Heart right ventricle (tissue), 16 donors: ENCODE data around the gene TMEM191C. TPM values are rescaled to one million over a fixed set of nuclear protein-coding genes. Genes with fewer than 3 reads are reported as not detected.
"Not testable (repeated sequence)": the region's sequence is repeated elsewhere in the genome, so short reads cannot be mapped to it uniquely, and the experiment has no call there.

Experiments
- ATAC-seq, 8 donors: fragments of 200-7000 bp; cut with Tn5 transposase; one replicate each; pipeline ENCODE4 v1.9.1; 2020; ENCODE audit warnings: mild to moderate bottlenecking in 8 of 8, moderate library complexity in 8 of 8, moderate number of reproducible peaks in 1 of 8
- DNase-seq, 2 donors: peaks; one replicate each; pipeline ENCODE4 v3.0.0-alpha.2; 2020
- H3K27ac ChIP-seq, 10 donors: fragments of 200-600 bp; sonication (generic) in 2 of 10; one replicate each; pipeline versions ENCODE4 v1.5.0 to v1.8.0; 2020 to 2022; ENCODE audit warnings: mild to moderate bottlenecking in 3 of 10
- H3K27me3 ChIP-seq, 7 donors: fragments of 200-600 bp; one replicate each; pipeline ENCODE4 v1.8.0; 2021 to 2022; ENCODE audit warnings: mild to moderate bottlenecking in 2 of 7
- H3K36me3 ChIP-seq, 9 donors: fragments of 200-600 bp; sonication (generic) in 1 of 9; one replicate each; pipeline versions ENCODE4 v1.5.0 to v1.8.0; 2020 to 2022; ENCODE audit warnings: mild to moderate bottlenecking in 2 of 9
- H3K4me1 ChIP-seq, 9 donors: fragments of 200-600 bp; sonication (generic) in 1 of 9; one replicate each; pipeline versions ENCODE4 v1.5.0 to v1.8.0; 2020 to 2022; ENCODE audit warnings: mild to moderate bottlenecking in 4 of 9
- H3K4me3 ChIP-seq, 10 donors: fragments of 200-600 bp; sonication (generic) in 2 of 10; one replicate each; pipeline versions ENCODE4 v1.5.0 to v1.8.0; 2020 to 2022; ENCODE audit warnings: mild to moderate bottlenecking in 7 of 10, moderate library complexity in 2 of 10
- H3K9me3 ChIP-seq, 11 donors: fragments of 200-600 bp in 10 of 11; sonication (generic) in 2 of 11; one replicate each; pipeline versions ENCODE4 v1.5.0 to v1.8.0; 2013 to 2022; ENCODE audit warnings: mild to moderate bottlenecking in 2 of 11, control low read depth in 1 of 11, moderate library complexity in 1 of 11
- CTCF ChIP-seq, 9 donors: fragments of 200-600 bp; sonication (generic) in 2 of 9; IDR thresholded peaks; one replicate each; pipeline versions ENCODE4 v1.5.0 to v1.8.0; 2021 to 2022; ENCODE audit warnings: antibody characterized with exemption in 9 of 9, mild to moderate bottlenecking in 5 of 9, moderate library complexity in 1 of 9
- WGBS, 2 donors: extraction: QIAGEN DNeasy Blood & Tissue Kit; methylation state at CpG; one replicate each; pipeline ENCODE4 v1.1.7; 2013; ENCODE audit warnings: inconsistent platforms in 1 of 2; 5-methylcytosine and 5-hydroxymethylcytosine counted together
- intact Hi-C, 10 donors: fragments of 100-400 bp; cut with DNase I; formaldehyde crosslinking; loops; one replicate each; pipeline versions ENCODE4 v1.11.1 to v1.14.2; 2022
- polyA plus RNA-seq, 2 donors: library from polyadenylated mRNA; stranded (reverse); fragments of 200-250 nt; gene quantifications; one replicate each; pipeline ENCODE4 v1.2.3, GENCODE V29; 2013
- total RNA-seq, 10 donors: library from RNA; stranded (reverse); fragmentation: NEBNext Ultra II Directional in 3 of 10; extraction: Animal tissue kit (Norgen Biotek cat#: 25700) in 3 of 10; gene quantifications; one replicate each; pipeline versions ENCODE4 v1.2.1 to v1.2.4, GENCODE V29; 2021 to 2023
- donor health status: Arrhythmogenic right ventricular cardiomyopathy.
- donor health status: ischemic (EF 13 %, LVEDD 7.1; RV severe dilation, severe dysfunction).
- donor health status: healthy with polysubstance abuse.
- donor health status: DM: no; HTN: yes; CAD: no.
- donor health status: DM: no; HTN: no; CAD: no.
- donor health status: ischemic (EF 25% LVEDD 6.9; RV normal size, moderate dysfunction).
- donor health status: ischemic (EF 25% LVEDD 5.7; RV mildly dilated, moderate dysfunction).
- donor health status: healthy.
- donor health status: DM: yes; HTN: yes; CAD: no.
- donor health status: Ischemic cardiomyopathy.
- donor health status: ischemic (EF 35%, LVEDD 5.7; RV mildly dilated, moderate dysfunction).
- donor health status: nonischemic (EF 11% LVEDD 7.7; RV severe dilation, severe dysfunction).
- donor health status: DM: yes; HTN: yes; CAD: no.
- donor health status: PGD.
- donor health status: ischemic (EF 29% LVEDD 5.4; RV normal size, mild dysfunction).
- donor health status: nonischemic (EF 23%, LVEDD 6.1; RV moderate dilation, normal function).

Gene TMEM191C
- total and polyA plus RNA-seq, 12 donors, result 0.26 to 1.8 (median 0.85) TPM; not detected in 2

- intact Hi-C loops, result no loop called here
- WGBS, 2 donors, result 84 to 87% methylated on average over 19 of the region's 19 CpGs
- DNase-seq, result no peak
- Histone ChIP-seq H3K4me1 (no peaks in the 10 kb centered on the region), H3K27me3 (no peaks in the 10 kb centered on the region), H3K4me3 (no peak overlapping the region), H3K9me3 (no peaks in the 10 kb centered on the region), H3K27ac (no peak overlapping the region), H3K36me3 (no peaks in the 10 kb centered on the region)
- TF ChIP-seq CTCF (IDR thresholded peaks at IDR 0.05), result no peak
- peak in 3 of 8 donors; percentile 15 to 53 (median 31) for ATAC-seq
Measured at GRCh38 chr22:21455334-21456089, 11.7 kb upstream of the TMEM191C start.

- no peak for DNase-seq
- 85 to 89% methylated on average over 19 of the region's 19 CpGs for WGBS, 2 donors
- Histone ChIP-seq H3K4me3 (no peak overlapping the region), H3K27ac (no peak overlapping the region), H3K9me3 (no peaks in the 10 kb centered on the region), H3K27me3 (no peaks in the 10 kb centered on the region), H3K4me1 (no peaks in the 10 kb centered on the region), H3K36me3 (no peaks in the 10 kb centered on the region)
- no peak for TF ChIP-seq CTCF (IDR thresholded peaks at IDR 0.05)
- peak in 1 of 8 donors; percentile 33 for ATAC-seq
- intact Hi-C loops, result no loop called here
Measured at GRCh38 chr22:21457023-21457787, 10.0 kb upstream of the TMEM191C start.

- H3K27me3 ChIP-seq, H3K36me3 ChIP-seq, H3K4me3 ChIP-seq, intact Hi-C loops, H3K27ac ChIP-seq, DNase-seq, H3K4me1 ChIP-seq, H3K9me3 ChIP-seq: not testable (repeated sequence)
- 79 to 100% methylated on average over 1 of the region's 4 CpGs for WGBS, 2 donors
- ATAC-seq, result peak in 7 of 8 donors; percentile 12 to 55 (median 47)
Measured at GRCh38 chr22:21462672-21463071, 4.5 kb upstream of the TMEM191C start.

GRCh38 chr22:21468194-21469096 is 1.3 kb downstream of the TMEM191C start:
- intact Hi-C loops, H3K36me3 ChIP-seq, H3K4me1 ChIP-seq, H3K9me3 ChIP-seq, H3K27me3 ChIP-seq: not testable (repeated sequence)
- DNase-seq (peak; percentile 87 to 91), ATAC-seq (peak; percentile 97 to 99 (median 98))
- peak overlapping the region in 9 of 10 donors; percentile 25 to 52 (median 47) for H3K4me3 ChIP-seq
- H3K27ac ChIP-seq, result peak overlapping the region in 1 of 10 donors; percentile 20
- WGBS, 2 donors, result 2 to 3% methylated on average over 5 to 15 of the region's 60 CpGs

GRCh38 chr22:21469097-21469994 is 2.2 kb downstream of the TMEM191C start:
- H3K4me1 ChIP-seq, intact Hi-C loops, DNase-seq, H3K9me3 ChIP-seq, H3K27me3 ChIP-seq, H3K36me3 ChIP-seq, H3K27ac ChIP-seq, H3K4me3 ChIP-seq: not testable (repeated sequence)
- ATAC-seq, result peak in 1 of 8 donors; percentile 2
- 19 to 26% methylated on average over 37 to 43 of the region's 87 CpGs for WGBS, 2 donors

GRCh38 chr22:21472984-21473383 is 5.8 kb downstream of the TMEM191C start:
- H3K9me3 ChIP-seq, H3K4me1 ChIP-seq, H3K36me3 ChIP-seq, H3K27ac ChIP-seq, ATAC-seq, DNase-seq, H3K4me3 ChIP-seq, H3K27me3 ChIP-seq, intact Hi-C loops: not testable (repeated sequence)
- no CpG with 5 or more reads among the region's 11 CpGs for WGBS, 2 donors

GRCh38 chr22:21473664-21474063 is 6.5 kb downstream of the TMEM191C start:
- H3K4me1 ChIP-seq, H3K27me3 ChIP-seq, H3K27ac ChIP-seq, intact Hi-C loops, H3K9me3 ChIP-seq, DNase-seq, H3K4me3 ChIP-seq, H3K36me3 ChIP-seq, ATAC-seq: not testable (repeated sequence)
- WGBS, 2 donors, result no CpG with 5 or more reads among the region's 13 CpGs

- not testable (repeated sequence) for ATAC-seq
Measured at GRCh38 chr22:21484039-21484438, 16.9 kb downstream of the TMEM191C start.

More at GRCh38 chr22:21484039-21484438, 16.9 kb downstream of the TMEM191C start:
- H3K27me3 ChIP-seq, H3K4me1 ChIP-seq, H3K36me3 ChIP-seq, intact Hi-C loops, H3K4me3 ChIP-seq, DNase-seq, H3K9me3 ChIP-seq, H3K27ac ChIP-seq: not testable (repeated sequence)
- 89 to 95% methylated on average over 6 to 10 of the region's 14 CpGs for WGBS, 2 donors
